DLD1 (cell line): ENCODE results near the gene NUP210L.

ENCODE experiments used
- in situ Hi-C: cut with HindIII; loops from 2 replicates; pipeline ENCODE4 v1.10.0; 2017; ENCODE audit warnings: low sequenced_read_pairs

NUP210L gene

DNA sequence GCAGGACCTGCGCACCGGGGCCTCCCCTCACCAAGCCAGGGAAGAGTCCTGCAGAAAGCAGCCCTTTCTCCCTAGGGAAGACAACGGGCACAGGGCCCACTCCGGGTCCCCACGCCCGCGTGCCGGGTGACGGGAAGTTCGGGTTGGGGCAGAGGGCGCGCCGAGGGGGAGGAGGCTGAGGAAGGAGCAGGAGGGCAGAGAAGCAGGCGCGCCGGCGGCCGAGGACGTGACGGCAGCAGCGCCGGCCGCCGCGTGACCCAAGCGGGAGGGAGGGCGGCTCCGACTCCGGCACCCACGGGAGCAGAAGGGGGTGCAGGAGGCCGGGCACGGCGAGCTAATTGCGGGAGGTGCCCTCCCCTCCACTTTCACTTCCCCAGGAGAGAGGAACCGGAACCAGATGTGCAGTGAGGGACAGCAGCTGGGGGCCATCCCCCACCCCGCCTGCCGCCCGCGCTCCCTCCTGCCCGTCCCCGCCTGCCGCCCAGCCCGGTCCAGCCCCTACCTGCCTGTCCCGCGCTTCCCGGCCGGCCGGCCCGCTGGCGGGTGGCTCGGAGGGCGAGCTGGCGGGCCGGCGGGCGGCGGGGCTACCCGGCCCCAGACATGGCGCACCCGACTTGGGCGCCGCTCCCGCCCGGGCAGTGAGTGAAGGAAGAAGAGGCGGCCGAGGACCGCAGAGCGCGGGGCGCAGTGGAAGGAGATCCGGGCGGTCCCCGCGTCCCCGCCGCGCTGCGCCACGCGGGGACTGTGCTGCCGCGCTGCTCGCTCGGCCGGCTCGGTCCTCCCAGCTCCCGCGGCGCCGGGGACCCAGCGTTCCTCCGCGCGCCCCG is 208.9 kb downstream of the NUP210L start:
- in situ Hi-C loops: no loop called here

DNA sequence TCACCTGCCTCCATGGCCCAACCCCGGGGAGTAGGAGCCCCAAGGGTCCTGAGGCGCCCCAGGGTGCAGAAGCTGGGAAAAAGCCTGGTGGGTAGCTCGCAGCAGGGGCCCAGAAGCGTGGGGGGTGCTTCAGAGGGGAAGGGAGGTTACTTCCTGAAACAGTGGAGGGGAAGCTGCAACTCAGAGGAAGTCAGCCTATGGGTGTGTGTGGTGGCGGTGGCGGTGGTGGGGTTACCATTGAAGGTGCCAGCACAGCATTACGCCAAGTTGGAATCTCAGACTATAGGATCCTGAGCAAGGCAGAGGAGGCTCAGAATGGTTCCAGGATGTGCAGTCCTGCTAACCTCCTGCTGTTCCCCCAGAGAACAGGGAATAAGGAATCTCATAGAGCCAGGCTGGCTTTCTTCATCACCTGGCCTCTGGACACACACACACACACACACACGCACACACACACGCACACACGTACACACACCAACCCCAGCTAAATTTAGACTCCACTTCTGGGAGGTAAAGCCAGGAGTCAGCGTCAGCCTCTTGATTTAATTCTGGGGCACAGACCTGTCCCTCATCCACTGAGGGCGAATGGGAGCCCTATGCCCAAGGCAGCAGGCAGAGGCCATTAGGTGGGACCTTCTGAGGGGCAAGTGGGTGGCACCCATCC is 209.6 kb downstream of the NUP210L start:
- in situ Hi-C loops: no loop called here

DNA sequence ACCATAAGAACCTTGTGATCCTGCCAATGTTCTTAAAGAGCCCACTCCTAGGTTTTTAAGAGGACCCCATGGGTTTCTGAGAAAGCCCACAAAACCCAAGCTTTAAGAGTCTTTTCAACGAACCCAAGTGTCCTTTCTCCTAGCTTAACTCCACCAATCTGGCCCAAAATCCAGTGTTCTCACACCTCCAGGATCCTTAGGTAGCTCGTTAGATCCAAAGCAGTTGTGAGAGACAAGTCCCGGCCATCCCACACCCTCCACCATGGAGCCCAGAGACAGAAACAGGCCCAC is 210.1 kb downstream of the NUP210L start:
- in situ Hi-C loops: no loop called here

DNA sequence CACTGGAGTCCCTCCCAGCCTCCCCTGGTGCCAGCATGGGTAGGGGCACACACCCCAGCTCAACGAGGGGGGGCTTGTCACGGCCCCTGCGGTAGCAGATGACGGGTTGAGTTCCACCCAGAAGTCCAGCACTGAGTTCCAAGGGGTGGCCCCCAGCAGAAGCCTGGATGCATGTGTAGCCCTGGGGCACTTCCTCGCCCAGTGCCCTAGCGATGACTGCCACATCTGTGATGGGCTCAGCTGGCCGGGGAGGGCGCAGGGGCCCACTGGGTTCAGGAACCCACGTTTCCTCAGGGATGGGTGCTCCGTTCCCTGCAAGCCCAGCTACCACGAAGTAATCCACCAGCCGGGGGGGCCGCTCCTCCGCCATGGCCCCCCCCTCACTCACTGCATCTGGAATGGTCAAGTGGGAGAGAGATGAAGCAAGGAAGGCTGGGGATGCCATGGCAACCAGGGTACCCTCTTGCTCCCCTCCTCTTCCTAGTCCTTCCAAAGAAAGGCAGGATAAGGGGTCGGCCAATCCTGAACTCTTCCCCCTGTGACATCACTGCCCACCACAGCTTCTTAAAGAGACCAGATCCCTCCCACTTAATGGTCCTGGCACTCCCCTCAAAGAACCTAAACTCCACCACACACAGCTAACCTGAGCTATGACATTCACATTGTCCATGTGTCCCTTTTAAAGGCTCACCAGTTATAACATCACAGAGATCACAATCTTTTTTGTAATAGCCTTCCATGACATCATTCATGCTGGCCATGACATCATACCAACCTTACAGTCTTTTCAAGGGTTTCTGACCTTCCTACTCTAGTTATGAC is 210.7 kb downstream of the NUP210L start:
- in situ Hi-C loops: no loop called here

DNA sequence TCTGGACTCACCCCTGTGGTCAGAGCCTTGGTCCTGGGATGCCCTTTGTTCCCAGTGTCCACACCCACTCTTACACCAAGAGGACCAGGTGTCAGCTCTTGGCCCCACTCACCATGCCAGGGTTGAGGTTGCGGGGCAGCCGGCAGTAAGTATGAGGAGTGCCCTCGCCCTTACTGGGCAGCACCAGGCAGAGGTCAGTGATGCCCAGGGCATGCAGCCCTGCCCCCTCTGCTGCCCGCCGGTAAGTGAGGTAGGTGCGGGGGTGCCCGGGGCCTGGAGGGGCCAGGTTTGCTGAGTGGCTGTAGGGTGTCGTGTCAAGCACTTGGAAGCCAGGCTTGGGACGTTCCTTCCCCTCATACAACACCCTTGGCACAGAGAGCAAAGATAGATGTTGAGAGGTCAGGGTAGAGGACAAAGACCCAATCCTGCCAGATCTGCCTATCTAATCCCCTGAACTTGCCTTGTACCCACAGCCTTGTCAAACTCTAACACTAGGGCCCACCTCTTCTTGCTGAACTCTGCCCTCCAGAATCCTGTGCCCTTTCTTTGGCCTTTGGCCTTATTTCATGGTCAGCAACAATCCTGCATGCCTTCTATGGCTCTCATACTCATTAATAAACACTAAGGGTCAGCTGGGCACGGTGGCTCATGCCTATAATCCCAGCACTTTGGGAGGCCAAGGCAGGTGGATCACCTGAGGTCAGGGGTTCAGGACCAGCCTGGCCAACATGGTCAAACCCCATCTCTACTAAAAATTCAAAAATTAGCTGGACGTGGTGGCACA is 211.9 kb downstream of the NUP210L start:
- in situ Hi-C loops: no loop called here
